ENCODE measurements around the gene PCYT2.

The PCYT2 gene

DNA sequence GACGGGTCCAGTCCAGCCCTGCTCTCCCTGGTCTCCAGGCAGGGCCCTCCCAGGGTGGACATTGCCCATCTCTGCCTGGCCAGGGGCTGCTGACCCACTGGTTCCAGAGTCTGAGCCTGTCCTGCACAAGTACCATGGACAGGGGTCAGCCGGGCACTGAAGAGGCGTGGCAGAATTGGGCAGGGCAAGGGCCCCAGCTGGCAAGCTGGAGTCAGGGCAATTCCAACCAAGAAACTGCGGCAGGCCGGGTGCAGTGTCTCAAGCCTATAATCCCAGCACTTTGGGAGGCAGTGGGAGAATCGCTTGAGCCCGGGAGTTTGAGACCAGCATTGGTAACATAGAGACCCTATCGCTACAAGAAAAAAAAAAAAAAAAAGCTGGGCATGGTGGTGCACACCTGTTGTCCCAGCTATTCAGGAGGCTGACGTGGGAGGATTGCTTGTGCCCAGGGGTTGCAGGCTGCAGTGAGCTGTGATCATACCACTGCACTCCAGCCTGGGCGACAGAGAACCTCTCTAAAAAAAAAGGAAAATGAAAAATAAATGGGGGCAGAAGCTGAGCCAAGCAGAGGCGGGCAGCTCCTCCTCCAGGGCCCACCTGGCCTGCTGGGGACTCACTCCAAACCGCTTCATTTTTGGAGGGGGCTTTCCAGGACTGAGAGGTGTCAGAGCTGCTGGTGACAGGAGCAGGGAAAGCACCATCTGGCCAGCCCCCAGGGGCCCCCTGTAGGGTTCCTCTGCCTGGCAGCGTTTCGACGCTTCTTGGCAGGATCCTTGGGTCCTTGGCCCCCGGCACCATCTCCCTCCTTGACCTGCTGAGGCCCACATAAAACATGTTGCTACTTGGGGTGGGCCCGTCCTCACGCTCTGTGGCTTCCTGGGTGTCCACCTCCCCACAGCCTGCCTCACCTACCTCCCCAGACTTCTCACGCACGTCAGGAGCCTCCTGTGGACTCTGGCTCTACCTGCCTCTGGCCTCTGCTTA is 19.2 kb upstream of the PCYT2 start:
- Histone ChIP-seq H3K36me3 (ENCODE audit: control insufficient read depth, insufficient read depth, low read length) (peaks cover 8% of the 10 kb centered on the region), H3K4me3 (replicated peaks; ENCODE audit: low read depth, low read length) (no peak overlapping the region), H3K27me3 (replicated peaks; ENCODE audit: control insufficient read depth, insufficient read depth, low read length) (no peaks in the 10 kb centered on the region)
- DNase-seq (ENCODE audit: extremely low read depth, insufficient read length): no peak
- TF ChIP-seq, protein P1, sequence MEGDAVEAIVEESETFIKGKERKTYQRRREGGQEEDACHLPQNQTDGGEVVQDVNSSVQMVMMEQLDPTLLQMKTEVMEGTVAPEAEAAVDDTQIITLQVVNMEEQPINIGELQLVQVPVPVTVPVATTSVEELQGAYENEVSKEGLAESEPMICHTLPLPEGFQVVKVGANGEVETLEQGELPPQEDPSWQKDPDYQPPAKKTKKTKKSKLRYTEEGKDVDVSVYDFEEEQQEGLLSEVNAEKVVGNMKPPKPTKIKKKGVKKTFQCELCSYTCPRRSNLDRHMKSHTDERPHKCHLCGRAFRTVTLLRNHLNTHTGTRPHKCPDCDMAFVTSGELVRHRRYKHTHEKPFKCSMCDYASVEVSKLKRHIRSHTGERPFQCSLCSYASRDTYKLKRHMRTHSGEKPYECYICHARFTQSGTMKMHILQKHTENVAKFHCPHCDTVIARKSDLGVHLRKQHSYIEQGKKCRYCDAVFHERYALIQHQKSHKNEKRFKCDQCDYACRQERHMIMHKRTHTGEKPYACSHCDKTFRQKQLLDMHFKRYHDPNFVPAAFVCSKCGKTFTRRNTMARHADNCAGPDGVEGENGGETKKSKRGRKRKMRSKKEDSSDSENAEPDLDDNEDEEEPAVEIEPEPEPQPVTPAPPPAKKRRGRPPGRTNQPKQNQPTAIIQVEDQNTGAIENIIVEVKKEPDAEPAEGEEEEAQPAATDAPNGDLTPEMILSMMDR (IDR thresholded peaks at IDR 0.05; ENCODE audit: insufficient read depth, low read length, poor library complexity, severe bottlenecking): no peak

DNA sequence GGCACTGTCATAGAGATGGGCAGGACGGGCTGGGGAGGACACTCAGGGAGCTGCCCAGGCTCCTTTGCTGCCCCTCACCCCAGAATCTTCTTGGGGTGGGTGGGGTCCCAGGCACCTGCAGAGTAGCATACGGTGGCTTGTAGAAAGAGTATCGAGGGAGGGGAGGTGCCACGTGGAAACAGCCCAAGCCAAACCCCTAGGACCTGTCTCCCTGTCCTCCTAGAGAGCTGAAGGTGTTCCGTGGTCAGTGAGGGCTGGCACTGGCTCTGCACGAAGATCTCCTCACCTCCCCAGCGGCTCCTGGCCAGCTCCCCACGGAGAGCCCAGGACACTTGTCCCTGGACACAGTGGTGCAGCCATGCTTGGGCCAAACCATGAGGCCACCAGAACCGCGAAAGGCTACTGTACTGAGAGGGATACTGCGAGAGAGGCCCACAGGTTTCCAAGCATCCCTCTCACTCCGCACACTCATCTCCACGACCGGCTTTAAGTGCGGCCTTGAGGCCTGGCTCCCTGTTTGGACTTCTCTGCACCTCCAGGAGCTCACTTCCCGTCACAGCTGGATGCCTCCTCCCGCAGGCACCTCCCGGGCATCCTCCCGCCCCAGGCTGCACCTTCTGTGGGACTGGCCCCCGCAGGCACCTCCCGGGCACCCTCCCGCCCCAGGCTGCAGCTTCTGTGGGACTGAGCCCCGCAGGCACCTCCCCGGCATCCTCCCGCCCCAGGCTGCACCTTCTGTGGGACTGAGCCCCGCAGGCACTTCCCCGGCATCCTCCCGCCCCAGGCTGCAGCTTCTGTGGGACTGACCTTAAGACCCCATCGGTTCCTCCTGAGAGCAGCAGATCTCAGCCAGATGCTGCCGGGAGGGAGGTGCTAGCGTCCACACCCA is 18.3 kb upstream of the PCYT2 start:
- TF ChIP-seq, protein P1 (IDR thresholded peaks at IDR 0.05; ENCODE audit: insufficient read depth, low read length, poor library complexity, severe bottlenecking): no peak
- no peak overlapping the region for H3K4me3 ChIP-seq (replicated peaks; ENCODE audit: low read depth, low read length)
- no peaks in the 10 kb centered on the region for H3K27me3 ChIP-seq (replicated peaks; ENCODE audit: control insufficient read depth, insufficient read depth, low read length)
- DNase-seq (ENCODE audit: extremely low read depth, insufficient read length): no peak
- peaks cover 5% of the 10 kb centered on the region for H3K36me3 ChIP-seq (ENCODE audit: control insufficient read depth, insufficient read depth, low read length)

DNA sequence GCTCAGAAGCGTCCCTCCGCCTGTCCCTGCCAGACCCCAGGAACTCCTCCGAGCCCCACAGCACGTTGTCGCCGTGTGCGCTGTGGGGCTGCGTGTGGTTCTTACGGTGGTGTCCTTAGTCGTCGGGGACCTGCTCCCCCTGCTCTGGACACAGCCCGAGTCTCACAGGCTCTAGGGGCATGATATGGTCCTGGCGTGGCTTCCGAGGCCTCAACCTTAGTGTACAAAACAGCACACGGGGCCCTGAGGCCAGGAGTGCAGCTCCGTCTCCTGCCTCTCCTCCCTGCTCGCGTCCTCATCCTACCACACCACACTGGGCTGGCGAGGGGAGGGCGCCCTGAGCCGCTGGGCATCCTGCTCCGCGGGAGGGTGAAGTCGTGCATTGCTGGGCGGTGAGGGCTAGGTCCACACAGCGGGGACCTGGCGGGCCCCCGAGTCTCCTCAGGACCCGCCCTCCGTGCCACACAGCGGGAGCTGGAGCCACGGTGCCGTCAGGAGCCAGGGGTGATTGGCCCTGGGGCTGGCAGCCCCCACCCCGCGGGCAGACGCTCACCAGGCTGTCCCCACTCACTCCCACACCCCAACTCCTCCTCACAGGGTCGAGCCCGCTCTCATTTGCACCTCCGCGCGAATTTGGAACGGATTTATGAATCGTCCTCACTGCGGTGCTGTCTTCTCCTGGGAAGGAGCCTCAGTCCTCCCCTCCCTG is 17.5 kb upstream of the PCYT2 start:
- H3K27me3 ChIP-seq (replicated peaks; ENCODE audit: control insufficient read depth, insufficient read depth, low read length): no peaks in the 10 kb centered on the region
- DNase-seq (ENCODE audit: extremely low read depth, insufficient read length): no peak
- TF ChIP-seq, protein P1 (IDR thresholded peaks at IDR 0.05; ENCODE audit: insufficient read depth, low read length, poor library complexity, severe bottlenecking): no peak

DNA sequence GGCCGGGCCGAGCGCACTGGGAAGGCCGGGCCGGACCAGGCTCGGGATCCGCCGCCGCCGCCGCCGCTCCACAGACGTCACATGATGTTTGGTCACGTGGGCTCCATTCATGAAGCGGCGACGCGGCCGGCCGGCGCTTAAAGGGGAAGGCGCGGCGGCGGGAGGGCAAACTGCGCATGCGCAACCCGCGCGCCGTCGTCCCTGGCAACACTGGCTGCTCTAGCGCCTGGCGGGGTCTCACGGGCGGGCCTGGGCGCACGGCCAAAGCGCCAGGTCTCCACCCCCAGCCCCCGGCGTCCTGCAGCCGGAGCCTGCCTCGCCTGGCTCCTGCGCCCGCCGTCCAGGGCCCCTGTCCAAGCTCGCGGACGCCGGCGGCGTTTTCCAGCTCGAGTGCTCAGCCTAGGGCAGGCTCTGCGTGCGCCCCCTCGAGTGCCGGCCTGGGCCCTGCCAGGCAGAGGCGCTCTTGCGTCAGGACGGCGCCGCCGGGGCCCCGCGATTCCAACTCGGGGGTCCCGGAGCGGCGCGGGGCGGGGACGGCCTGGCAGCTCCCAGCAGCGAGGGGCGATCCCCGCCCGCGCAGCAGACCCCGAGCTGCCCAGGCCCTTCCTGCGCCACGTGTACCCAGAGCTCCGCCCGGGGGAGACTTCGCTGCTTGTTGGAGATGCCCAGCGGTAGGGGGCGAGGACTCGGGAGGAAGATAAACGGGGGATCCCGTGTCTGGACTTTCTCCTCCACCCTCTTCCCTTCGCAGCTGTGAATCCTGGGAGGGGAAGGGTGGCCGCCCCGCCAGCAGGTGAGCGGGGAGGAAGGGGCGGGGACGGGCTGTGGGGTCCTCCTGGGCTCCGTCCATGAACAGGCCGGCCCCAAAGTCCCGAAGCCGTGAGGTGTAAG is 16.7 kb upstream of the PCYT2 start, which contains the start of gene MAFG:
Gene MAFG (minus strand): TSS at position 83 of the 891 bp plus-strand sequence. CDS start 4,550 bp downstream, outside the sequence.
- H3K4me3 ChIP-seq (replicated peaks; ENCODE audit: low read depth, low read length): peak within 1 kb of the TSS; percentile 69
- TF ChIP-seq, protein P1 (IDR thresholded peaks at IDR 0.05; ENCODE audit: insufficient read depth, low read length, poor library complexity, severe bottlenecking): peak; percentile 33
- peak; percentile 96 for DNase-seq (ENCODE audit: extremely low read depth, insufficient read length)

More for the DNA sequence above, 17.5 kb upstream of the PCYT2 start:
- Histone ChIP-seq H3K4me3 (replicated peaks; ENCODE audit: low read depth, low read length) (peak overlapping the region; percentile 64), H3K36me3 (ENCODE audit: control insufficient read depth, insufficient read depth, low read length) (no peaks in the 10 kb centered on the region; the same call in none of the 2 replicates)

More for the DNA sequence above, 16.7 kb upstream of the PCYT2 start, which contains the start of gene MAFG:
- H3K36me3 ChIP-seq (ENCODE audit: control insufficient read depth, insufficient read depth, low read length): no peaks in the 10 kb centered on the region
- H3K27me3 ChIP-seq (replicated peaks; ENCODE audit: control insufficient read depth, insufficient read depth, low read length): no peaks in the 10 kb centered on the region

Measured in GM06990 (cell line).